Measurements from ENCODE around the gene BPIFB2.

GRCh38 chr20:32962053-32962452, 45.5 kb upstream of the BPIFB2 start:
- no peak for TF ChIP-seq CTCF (IDR thresholded peaks at IDR 0.05)
- TF ChIP-seq POLR2A (IDR thresholded peaks at IDR 0.05): no peak
